ENCODE data around the gene ATXN2.

The ATXN2 gene

DNA sequence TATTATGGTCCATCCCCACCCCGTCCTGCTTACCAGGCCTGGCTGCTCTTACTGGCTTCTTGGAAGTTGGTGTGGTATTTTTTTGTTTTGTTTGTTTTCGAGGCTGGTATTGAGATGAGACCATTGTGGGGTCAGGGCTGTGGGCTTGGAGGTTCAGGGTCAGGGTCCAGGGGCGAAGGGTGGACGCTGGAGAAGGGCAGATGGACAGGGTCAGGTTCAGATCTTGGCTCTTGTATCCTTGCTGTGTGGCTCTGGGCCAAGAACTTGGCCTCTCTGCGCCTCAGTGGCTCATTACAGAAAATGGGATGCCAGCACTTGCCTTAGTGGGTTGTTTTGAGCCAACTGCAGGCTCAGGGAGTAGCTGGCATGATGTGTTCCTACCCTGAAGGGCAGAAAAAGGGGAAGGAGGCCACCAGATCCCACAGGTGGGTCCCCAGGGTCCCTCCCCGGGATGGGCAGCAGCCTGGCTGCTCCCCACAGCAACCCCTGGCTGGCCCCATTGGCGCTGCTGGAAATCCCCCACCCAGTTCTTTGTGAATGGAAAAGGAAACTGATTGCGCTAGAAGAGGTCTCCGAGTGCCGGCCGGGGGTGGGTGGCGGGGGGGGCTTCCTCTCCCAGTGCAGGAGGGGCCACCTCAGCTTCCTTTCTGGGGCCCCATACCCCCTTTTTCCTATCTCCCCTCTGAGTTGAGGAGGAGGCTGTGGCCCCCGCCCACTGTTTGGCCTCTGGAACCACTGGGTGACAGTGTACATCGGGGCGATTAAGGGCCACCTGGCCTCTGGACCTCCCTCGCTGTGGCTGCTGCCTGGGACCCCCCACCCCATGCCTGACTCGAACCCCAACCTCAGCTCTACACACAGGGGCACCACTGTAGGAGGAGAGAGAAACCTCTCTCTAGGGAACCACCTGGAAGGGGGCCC is 168.4 kb downstream of the ATXN2 start:
- DNase-seq (ENCODE audit: insufficient read length, low spot score): no peak
- FAIRE-seq: no peak
- TF ChIP-seq, protein P1, sequence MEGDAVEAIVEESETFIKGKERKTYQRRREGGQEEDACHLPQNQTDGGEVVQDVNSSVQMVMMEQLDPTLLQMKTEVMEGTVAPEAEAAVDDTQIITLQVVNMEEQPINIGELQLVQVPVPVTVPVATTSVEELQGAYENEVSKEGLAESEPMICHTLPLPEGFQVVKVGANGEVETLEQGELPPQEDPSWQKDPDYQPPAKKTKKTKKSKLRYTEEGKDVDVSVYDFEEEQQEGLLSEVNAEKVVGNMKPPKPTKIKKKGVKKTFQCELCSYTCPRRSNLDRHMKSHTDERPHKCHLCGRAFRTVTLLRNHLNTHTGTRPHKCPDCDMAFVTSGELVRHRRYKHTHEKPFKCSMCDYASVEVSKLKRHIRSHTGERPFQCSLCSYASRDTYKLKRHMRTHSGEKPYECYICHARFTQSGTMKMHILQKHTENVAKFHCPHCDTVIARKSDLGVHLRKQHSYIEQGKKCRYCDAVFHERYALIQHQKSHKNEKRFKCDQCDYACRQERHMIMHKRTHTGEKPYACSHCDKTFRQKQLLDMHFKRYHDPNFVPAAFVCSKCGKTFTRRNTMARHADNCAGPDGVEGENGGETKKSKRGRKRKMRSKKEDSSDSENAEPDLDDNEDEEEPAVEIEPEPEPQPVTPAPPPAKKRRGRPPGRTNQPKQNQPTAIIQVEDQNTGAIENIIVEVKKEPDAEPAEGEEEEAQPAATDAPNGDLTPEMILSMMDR (IDR thresholded peaks at IDR 0.05; ENCODE audit: insufficient read depth, missing control alignments): no peak

GRCh38 chr12:111429828-111430432 is 169.2 kb downstream of the ATXN2 start:
- DNase-seq (ENCODE audit: insufficient read length, low spot score) (no peak), FAIRE-seq (no peak)
- TF ChIP-seq, protein P1 (IDR thresholded peaks at IDR 0.05; ENCODE audit: insufficient read depth, missing control alignments): no peak

DNA sequence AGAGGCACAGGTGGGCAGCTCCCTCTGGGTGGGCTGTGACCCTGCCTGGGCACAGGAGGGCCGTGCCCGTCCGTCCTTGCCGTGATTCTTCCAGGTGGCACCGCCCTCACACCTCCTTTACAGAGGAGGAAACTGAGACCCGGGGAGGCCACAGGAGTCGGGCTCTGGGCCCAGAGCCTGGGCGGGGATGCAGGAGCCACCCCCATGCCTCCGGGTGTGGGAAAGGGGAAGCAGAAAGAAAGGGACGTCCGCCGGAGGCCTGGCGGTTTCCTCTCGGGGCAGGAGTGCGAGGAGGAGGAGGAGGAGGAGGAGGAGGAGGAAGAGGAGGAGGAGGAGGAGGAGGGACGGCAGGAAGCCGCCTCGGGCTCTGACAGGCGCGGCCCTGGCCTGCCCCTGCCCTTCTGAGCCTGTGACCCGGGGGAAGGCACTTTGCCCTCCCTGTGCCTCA is 170.4 kb downstream of the ATXN2 start:
- no peak for FAIRE-seq
- TF ChIP-seq, protein P1 (IDR thresholded peaks at IDR 0.05; ENCODE audit: insufficient read depth, missing control alignments): no peak
- DNase-seq (ENCODE audit: insufficient read length, low spot score): no peak

DNA sequence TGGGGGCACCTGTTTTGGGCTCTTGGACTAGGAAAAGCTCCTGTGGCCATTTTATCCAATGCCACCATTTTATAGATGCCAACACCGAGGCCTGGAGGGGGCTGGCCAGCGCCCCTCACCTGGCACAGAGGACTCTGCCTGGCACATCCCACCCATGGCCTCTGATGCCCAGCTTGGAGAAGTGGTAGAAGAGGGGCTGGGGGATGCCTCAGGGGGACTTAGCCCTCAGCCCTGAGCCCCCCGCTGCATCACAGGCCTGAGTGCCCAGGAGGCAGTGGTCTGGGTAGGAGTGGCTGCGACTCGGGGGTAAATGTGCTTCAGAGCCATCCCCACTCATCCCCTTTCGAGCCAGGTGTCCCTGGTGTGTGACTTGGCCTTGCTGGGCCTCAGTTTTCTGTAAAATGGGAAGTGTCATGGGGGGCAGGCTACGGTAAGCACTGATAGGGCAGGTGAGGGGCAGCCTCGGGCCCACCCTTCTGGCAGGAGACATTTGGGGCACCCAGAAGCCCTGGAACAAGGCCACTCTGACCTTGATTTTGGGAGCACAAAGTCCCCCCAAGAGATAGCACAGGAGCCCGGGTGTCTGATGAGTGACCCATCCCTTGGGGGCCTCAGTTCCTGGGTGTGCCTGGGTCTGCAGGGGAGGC is 170.9 kb downstream of the ATXN2 start:
- FAIRE-seq: no peak
- TF ChIP-seq, protein P1 (IDR thresholded peaks at IDR 0.05; ENCODE audit: insufficient read depth, missing control alignments): no peak

DNA sequence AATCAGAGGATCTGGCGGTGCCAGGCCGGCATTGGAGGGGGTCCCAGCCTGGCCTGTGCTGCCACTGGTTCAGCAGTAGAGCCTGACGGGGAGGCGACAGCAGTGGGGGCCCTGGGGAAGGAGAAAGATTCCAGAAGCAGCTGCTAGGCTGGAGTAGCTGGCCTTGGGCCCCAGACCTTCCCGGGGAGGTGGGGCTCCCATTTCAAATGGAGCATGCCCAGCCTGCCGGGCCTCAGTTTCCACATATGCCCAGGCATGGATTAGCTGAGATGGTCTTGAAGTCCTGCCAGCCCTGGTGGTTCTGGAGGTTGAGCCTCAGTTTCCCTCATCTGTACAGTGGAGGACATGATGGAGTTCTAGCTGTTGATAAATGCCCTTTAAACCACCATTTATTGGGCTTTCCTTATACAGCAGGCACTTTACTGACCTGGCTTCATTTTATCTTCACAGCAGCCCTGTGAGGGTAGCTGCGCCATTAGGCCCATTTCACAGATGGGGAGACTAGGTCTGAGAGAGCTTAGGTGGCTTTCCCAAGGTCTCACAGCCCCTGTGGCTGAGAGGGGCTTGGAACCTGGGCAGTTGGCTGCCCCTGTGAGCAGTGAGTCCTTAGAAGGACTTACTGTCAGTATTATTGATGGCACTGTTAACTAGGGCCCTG is 171.6 kb downstream of the ATXN2 start:
- TF ChIP-seq, protein P1 (IDR thresholded peaks at IDR 0.05; ENCODE audit: insufficient read depth, missing control alignments): no peak
- DNase-seq (ENCODE audit: insufficient read length, low spot score) (no peak), FAIRE-seq (no peak)

More for the DNA sequence above, 170.9 kb downstream of the ATXN2 start:
- no peak for DNase-seq (ENCODE audit: insufficient read length, low spot score)

DNA sequence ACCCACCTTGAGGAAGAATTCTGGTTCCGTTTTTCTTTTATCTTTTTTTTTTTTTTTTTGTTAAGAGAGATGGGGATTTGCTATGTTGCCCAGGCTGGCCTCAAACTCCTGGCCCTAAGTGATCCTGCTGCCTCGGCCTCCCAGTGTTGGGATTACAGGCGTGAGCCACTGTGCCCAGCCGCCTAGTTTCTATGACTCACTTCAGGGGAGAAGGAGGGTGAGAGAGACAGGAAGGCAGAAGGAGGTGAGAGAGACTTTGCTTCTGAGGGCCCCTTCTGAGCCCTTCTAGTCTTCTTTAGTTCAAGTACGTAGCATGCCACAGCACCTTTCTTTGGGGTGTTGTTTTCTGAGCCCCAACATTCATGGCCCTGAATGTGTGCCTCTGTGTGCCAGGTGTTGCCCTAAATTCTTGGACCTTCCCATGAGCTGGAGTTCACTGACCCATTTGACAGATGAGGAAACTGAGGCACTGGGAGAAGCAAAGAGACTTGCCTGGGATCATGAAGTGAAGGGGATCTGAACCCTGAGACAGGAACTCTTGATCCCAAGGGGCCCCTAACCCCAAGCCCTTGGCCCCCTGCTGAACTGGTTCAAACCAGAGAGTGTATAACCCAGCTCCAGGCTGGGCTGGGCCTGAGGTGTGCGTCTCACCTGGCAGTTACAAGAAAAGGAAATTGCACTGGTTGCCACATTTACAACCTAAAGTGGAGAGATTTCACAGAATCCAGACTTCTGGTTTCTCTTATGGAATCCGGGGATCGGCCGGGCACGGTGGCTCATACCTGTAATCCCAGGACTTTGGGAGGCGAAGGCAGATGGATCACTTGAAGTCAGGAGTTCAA is 172.6 kb downstream of the ATXN2 start:
- DNase-seq (ENCODE audit: insufficient read length, low spot score) (no peak), FAIRE-seq (no peak)
- TF ChIP-seq, protein P1 (IDR thresholded peaks at IDR 0.05; ENCODE audit: insufficient read depth, missing control alignments): no peak

Measured in D721Med (cell line).